Adrenal gland (tissue), 5 donors: ENCODE results near the gene ATP8A2.

Source experiments
- POLR2A ChIP-seq, 2 donors: fragments of 450-650 bp; IDR thresholded peaks; one replicate each; pipeline ENCODE4 v1.6.1; 2017; ENCODE audit warnings: antibody characterized with exemption in 2 of 2, mild to moderate bottlenecking in 2 of 2, moderate library complexity in 1 of 2
- TF ChIP-seq, protein P1 (sequence below), 6 experiments: fragments of 450-650 bp in 4 of 6; fragments of 200-600 bp in 2 of 6; sonication (generic) in 1 of 6; IDR thresholded peaks; 1 replicate in 5 of 6; 2 replicates in 1 of 6; pipeline versions ENCODE4 v1.5.1 to v1.8.0; 2016 to 2021; ENCODE audit warnings: antibody characterized with exemption in 6 of 6, mild to moderate bottlenecking in 2 of 6, moderate library complexity in 1 of 6
- donor health status: DM: no; HTN: no; CAD: no.

DNA sequence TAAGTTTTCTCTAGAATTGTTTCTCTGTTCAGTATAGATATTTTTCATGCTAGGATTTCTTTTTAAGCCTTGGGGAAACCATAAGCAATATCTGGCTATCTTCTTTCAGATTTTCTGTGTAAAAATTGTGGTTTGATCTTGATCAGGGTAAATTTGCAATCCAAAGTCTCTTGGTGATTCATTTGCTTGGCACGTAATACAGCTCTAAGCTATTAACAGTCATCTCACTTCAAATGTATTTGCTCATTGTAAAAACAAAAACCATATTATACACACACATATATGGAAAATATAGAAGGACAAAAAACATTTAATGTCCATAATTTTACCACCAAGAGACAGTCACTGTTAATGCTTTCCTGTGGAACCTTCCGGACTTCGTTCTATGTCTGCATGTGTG lies 489.1 kb downstream of the ATP8A2 start:
- TF ChIP-seq, protein P1, sequence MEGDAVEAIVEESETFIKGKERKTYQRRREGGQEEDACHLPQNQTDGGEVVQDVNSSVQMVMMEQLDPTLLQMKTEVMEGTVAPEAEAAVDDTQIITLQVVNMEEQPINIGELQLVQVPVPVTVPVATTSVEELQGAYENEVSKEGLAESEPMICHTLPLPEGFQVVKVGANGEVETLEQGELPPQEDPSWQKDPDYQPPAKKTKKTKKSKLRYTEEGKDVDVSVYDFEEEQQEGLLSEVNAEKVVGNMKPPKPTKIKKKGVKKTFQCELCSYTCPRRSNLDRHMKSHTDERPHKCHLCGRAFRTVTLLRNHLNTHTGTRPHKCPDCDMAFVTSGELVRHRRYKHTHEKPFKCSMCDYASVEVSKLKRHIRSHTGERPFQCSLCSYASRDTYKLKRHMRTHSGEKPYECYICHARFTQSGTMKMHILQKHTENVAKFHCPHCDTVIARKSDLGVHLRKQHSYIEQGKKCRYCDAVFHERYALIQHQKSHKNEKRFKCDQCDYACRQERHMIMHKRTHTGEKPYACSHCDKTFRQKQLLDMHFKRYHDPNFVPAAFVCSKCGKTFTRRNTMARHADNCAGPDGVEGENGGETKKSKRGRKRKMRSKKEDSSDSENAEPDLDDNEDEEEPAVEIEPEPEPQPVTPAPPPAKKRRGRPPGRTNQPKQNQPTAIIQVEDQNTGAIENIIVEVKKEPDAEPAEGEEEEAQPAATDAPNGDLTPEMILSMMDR (IDR thresholded peaks at IDR 0.05): no peak
- no peak for TF ChIP-seq POLR2A (IDR thresholded peaks at IDR 0.05)
